Fibroblast of peridontal ligament (primary cell): ENCODE data around the gene PYGO1.
"Not testable (repeated sequence)": the region's sequence is repeated elsewhere in the genome, so short reads cannot be mapped to it uniquely, and the experiment has no call there.

Source experiments
- DNase-seq: peaks from one replicate; pipeline ENCODE4 v3.0.0-alpha.2; 2010; ENCODE audit errors: extremely low read depth

PYGO1 gene

GRCh38 chr15:55513152-55513551, 75.0 kb downstream of the PYGO1 start:
- DNase-seq = no peak

DNA sequence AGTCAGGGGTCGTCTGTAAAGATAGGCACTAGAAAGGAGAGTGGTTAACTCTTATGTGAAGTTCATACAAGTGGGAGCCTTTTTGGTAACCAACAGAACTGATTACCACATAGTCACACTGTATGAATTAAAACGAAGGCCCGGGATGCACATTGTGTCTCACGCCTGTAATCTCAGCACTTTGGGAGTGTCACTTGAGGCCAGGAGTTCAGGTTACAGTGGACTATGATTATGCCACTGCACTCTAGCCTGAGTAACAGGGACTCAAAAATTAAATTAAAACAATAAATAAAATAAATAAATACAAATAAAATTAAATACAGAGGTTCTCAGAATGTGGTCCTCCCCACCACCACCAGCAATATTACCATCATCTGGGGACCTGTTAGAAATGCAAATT, 80.6 kb downstream of the PYGO1 start:
- DNase-seq = no peak

DNA sequence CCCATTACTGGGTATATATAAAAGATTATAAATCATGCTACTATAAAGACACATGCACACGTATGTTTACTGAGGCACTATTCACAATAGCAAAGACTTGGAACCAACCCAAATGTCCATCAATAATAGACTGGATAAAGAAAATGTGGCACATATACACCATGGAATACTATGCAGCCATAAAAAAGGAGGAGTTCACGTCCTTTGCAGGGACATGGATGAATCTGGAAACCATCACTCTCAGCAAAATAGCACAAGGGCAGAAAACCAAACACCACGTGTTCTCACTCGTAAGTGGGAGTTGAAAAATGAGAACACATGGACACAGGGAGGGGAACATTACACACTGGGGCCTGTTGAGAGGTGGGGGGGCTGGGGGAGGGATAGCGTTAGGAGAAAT, 82.7 kb downstream of the PYGO1 start:
- not testable (repeated sequence) for DNase-seq

DNA sequence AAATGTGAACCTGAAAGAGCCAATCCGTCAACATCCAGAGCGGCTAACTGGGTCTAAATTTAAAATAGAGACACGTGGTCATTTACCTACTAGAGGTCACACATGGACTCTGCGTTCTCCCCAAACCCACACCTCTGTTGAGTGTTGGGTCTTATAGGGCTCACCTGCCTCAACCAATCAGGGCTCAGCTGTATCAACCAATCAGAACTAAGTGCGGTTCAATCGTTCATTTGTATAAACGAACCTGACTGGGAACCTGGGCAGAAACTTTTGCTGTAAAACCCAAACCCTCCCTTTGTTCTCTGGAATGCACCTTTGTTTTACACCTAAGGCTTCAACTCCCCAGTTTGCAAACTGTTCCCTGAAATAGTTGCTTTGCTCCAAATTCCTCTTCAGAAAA, 89.0 kb downstream of the PYGO1 start:
- no peak for DNase-seq

- DNase-seq = peak; percentile 82
Measured at GRCh38 chr15:55498109-55498938, 89.8 kb downstream of the PYGO1 start.

- DNase-seq = no peak
Measured at GRCh38 chr15:55496716-55497115, 91.4 kb downstream of the PYGO1 start.

GRCh38 chr15:55494931-55495330, 93.2 kb downstream of the PYGO1 start:
- DNase-seq = no peak

- DNase-seq = peak; percentile 19
Measured at GRCh38 chr15:55488952-55489600, 99.1 kb downstream of the PYGO1 start.
